ENCODE data around the gene TSSK6. TPM values are rescaled to one million over a fixed set of nuclear protein-coding genes. Genes with fewer than 3 reads are reported as not detected.

The TSSK6 gene
- total and polyA plus RNA-seq, 10 donors = 1.7 to 5.6 (median 3.0) TPM

DNA sequence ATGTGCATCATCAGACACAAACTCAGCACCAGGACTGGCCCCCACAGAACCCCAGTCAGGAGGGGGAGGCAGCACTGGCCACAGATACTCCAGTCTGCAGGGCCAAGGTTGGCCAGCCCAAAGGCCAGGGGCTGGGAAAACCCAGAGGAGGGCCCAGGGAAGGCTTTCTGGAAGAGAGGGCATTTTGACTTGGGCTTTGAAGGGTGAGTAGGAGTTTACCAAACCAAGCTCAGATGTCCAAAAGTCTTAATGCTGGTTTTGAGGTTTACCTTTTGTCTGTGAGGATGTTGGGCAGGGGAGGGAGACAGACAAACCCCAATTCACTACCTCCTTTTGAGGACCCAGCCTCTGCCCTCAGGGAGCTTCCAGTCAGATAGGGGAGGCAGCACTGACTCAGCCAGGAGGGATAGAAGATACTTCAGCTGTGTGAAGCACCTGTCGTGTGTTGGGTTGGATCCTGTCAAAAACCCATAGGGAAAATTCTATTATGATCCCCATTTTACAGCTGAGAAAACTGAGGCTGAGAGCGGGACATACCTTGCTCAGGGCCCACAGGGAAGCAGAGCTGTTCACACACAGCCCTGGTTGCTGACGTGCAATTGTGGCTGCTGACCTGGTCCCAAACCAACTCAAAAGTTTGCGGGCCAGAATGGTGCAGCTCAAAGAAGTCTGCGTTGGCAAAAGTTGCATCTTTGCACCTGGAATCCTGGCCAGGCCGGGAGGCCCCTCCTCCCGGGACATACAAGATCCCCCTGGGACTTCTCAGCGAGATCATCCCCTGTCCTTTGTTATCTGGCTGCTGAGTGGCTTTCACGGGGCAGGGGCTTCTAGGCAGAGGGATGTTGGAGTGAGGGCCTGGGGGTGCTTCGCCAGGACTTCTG is 35.9 kb upstream of the TSSK6 start:
- 71 to 89% (median 82%) methylated on average over 10 of the region's 10 CpGs for WGBS, 5 donors
- no peak for DNase-seq
- Histone ChIP-seq H3K9me3 (peaks cover 0 to 5% (median 0%) of the 10 kb centered on the region in 8 donors), H3K4me1 (peaks cover 0 to 5% (median 0%) of the 10 kb centered on the region in 6 donors), H3K27ac (no peak overlapping the region), H3K4me3 (no peak overlapping the region), H3K27me3 (replicated peaks in 1 of 7) (peaks cover 0 to 58% (median 11%) of the 10 kb centered on the region in 7 donors), H3K36me3 (no peaks in the 10 kb centered on the region)
- TF ChIP-seq, protein P1, sequence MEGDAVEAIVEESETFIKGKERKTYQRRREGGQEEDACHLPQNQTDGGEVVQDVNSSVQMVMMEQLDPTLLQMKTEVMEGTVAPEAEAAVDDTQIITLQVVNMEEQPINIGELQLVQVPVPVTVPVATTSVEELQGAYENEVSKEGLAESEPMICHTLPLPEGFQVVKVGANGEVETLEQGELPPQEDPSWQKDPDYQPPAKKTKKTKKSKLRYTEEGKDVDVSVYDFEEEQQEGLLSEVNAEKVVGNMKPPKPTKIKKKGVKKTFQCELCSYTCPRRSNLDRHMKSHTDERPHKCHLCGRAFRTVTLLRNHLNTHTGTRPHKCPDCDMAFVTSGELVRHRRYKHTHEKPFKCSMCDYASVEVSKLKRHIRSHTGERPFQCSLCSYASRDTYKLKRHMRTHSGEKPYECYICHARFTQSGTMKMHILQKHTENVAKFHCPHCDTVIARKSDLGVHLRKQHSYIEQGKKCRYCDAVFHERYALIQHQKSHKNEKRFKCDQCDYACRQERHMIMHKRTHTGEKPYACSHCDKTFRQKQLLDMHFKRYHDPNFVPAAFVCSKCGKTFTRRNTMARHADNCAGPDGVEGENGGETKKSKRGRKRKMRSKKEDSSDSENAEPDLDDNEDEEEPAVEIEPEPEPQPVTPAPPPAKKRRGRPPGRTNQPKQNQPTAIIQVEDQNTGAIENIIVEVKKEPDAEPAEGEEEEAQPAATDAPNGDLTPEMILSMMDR (IDR thresholded peaks at IDR 0.05 in 8 of 11, conservative IDR thresholded peaks at IDR 0.05 in 3 of 11) = no peak
- no peak for TF ChIP-seq POLR2AphosphoS5 (IDR thresholded peaks at IDR 0.05)
- TF ChIP-seq POLR2A (IDR thresholded peaks at IDR 0.05) = no peak
- intact Hi-C loops (cut with DNase I; ENCODE audit: low total_unique reads) = no loop called here

DNA sequence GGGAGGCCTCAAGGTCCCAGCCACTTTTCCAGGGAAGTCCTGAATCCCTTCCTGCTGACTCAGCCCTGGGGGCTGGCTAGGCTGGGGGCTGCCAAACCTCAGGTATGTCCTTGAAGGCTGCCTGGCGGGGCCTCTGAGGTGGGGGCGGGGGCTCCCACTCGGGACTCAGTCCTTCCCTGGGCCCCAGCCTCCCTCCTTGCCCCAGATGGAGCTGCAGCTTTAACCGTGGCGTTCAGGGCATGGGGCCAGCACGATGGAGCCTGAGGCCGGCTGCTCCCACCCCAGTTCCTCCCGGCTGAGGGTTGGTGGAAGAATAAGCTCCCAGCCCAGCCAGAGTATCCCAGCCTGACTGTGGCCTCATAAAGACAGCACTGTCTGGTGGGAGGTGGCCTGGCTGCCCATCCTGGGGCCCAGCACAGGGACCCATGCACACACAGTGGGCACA is 35.2 kb upstream of the TSSK6 start:
- intact Hi-C loops (cut with DNase I; ENCODE audit: low total_unique reads) = no loop called here
- no peak for TF ChIP-seq POLR2AphosphoS5 (IDR thresholded peaks at IDR 0.05)
- TF ChIP-seq POLR2A (IDR thresholded peaks at IDR 0.05) = no peak
- TF ChIP-seq, protein P1 (IDR thresholded peaks at IDR 0.05 in 8 of 11, conservative IDR thresholded peaks at IDR 0.05 in 3 of 11) = no peak
- WGBS, 5 donors = 46 to 66% (median 51%) methylated on average over 3 to 8 of the region's 8 CpGs
- Histone ChIP-seq H3K36me3 (no peaks in the 10 kb centered on the region), H3K4me3 (no peak overlapping the region), H3K27me3 (replicated peaks in 1 of 7) (peaks cover 0 to 64% (median 11%) of the 10 kb centered on the region in 7 donors), H3K9me3 (peaks cover 0 to 5% (median 0%) of the 10 kb centered on the region in 8 donors), H3K27ac (no peak overlapping the region), H3K4me1 (peaks cover 0 to 5% (median 0%) of the 10 kb centered on the region in 6 donors)
- DNase-seq = no peak

DNA sequence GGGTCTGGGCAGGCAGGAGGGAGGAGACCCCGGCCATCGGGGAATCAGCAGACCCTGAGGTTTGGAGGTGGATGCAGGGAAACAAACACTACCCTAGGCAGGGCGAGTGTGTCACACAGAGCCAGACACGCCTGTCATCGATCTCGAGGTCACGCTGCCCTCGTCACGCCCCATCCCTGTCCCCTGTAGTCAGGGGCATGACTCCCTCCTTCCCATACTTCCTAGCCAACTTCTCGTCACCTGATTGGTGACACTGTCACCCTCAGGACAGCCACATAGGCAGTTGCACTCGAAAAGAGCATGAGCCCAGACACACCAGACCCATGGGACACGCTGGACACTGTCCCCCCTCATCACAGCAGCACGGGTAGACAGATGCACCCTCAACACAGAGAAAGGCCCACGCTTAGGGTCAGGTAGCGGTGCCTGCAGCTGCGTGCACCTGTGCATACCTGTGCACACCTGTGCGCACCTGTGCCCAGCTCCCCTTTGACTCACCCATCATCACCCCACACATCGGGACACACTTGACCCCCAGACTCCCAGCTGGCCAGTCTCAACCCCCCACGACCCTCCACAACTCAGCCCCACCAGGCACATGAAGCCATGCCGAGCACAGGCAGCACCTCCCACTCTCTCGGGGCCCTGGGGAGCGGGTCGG is 34.6 kb upstream of the TSSK6 start:
- intact Hi-C loops (cut with DNase I; ENCODE audit: low total_unique reads) = no loop called here
- no peak overlapping the region for H3K4me3 ChIP-seq
- no peak for DNase-seq
- TF ChIP-seq, protein P1 (IDR thresholded peaks at IDR 0.05 in 8 of 11, conservative IDR thresholded peaks at IDR 0.05 in 3 of 11) = no peak
- TF ChIP-seq POLR2AphosphoS5 (IDR thresholded peaks at IDR 0.05) (no peak), POLR2A (IDR thresholded peaks at IDR 0.05) (no peak)
- peaks cover 0 to 70% (median 11%) of the 10 kb centered on the region in 7 donors for H3K27me3 ChIP-seq (replicated peaks in 1 of 7)
- H3K36me3 ChIP-seq = no peaks in the 10 kb centered on the region
- H3K4me1 ChIP-seq = peaks cover 0 to 5% (median 0%) of the 10 kb centered on the region in 6 donors
- 61 to 77% (median 66%) methylated on average over 19 to 23 of the region's 23 CpGs for WGBS, 5 donors
- H3K27ac ChIP-seq = no peak overlapping the region
- peaks cover 0 to 5% (median 0%) of the 10 kb centered on the region in 8 donors for H3K9me3 ChIP-seq

Data from spleen (tissue), 11 donors.